ENCODE data around the gene NPPB.

NPPB gene

DNA sequence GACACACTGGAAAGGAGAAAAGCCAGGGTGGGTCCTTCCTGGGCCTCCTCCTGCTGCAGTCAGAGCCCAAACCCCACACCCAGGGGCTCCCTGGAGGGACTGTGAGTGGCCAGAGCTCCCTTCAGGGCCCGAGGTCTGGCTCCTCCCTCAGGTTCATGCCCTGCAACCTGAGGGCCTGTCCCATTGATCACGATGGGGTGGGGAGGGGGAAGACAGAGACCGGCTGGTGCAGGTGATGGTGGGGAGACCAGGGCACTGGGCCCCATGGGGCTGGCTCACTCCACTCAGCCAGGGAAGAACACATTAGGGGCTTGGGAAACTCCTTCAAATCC lies 30.1 kb upstream of the NPPB start:
- DNase-seq (ENCODE audit: extremely low spot score): no peak
- POLR2A ChIA-PET: no interaction called here
- CTCF ChIA-PET: interaction anchor here (1.1 kb wide), 1 partner anchor 51 kb away, joined by 4 read pairs; no protein-coding TSS in a partner anchor
- TF ChIP-seq LEF1 (IDR thresholded peaks at IDR 0.05; ENCODE audit: borderline replicate concordance): no peak
- no peak for TF ChIP-seq ZNF384 (IDR thresholded peaks at IDR 0.05)
- TF ChIP-seq FOXM1 (IDR thresholded peaks at IDR 0.05; ENCODE audit: borderline replicate concordance): no peak
- no peak for TF ChIP-seq SUZ12 (IDR thresholded peaks at IDR 0.05)
- no peak for TF ChIP-seq L3MBTL2 (conservative IDR thresholded peaks at IDR 0.05)
- no peak for TF ChIP-seq ELF4 (IDR thresholded peaks at IDR 0.05)
- TF ChIP-seq CTBP1 (IDR thresholded peaks at IDR 0.05; ENCODE audit: borderline replicate concordance): no peak
- TF ChIP-seq TARDBP (IDR thresholded peaks at IDR 0.05): no peak

DNA sequence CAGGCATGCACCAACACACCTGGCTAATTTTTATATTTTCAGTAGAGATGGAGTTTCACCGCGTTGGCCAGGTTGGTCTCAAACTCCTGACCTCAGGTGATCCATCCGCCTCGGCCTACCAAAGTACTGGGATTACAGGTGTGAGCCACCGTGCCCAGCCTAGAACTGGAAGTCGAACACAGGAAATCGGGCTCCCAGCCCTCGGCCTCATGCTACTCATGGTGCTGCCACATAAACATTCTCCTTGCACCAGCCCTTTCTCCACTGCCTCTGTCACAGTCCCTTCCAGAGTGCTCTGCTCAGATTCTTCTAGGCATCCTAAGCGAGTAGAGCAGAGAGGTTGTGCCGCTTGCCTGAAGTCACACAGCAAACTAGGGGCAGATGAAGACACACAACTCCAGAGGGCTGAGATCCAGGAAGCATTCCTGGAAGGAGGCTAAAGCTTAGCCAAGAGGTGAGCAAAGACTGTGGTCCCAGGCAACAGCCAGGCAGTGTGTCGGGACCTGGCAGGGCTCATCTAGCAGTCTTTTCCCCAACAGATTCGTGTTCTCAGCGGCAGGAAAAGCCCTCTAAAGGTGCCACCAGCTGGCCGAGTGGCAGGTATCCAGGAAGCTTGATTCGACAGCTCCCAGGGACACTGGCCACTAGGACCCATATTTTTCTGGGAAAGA lies 29.6 kb upstream of the NPPB start:
- CTCF ChIA-PET: interaction anchor here (1.1 kb wide), 1 partner anchor 50 kb away, joined by 4 read pairs; no protein-coding TSS in a partner anchor
- no peak for DNase-seq (ENCODE audit: extremely low spot score)
- POLR2A ChIA-PET: no interaction called here
- TF ChIP-seq LEF1 (IDR thresholded peaks at IDR 0.05; ENCODE audit: borderline replicate concordance): no peak
- TF ChIP-seq FOXK2 (IDR thresholded peaks at IDR 0.05): no peak
- no peak for TF ChIP-seq NFRKB (IDR thresholded peaks at IDR 0.05)
- no peak for TF ChIP-seq ELF4 (IDR thresholded peaks at IDR 0.05)

DNA sequence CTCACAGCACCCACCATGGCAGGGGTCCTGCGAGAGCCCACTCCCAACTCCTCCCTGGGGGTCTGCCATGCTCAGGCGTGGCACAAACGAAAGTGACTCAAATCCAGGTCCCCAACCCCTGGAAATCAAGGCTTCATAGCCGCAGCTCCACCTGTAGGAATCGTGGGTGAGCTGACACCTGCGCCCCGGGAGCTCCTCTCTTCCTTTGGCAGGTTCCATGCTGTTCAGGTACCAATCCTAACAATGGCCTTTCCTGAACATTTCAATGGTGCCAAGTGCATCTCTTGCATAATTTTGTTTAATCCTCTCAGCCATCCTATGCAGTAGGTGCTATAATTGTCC lies 28.9 kb upstream of the NPPB start:
- TF ChIP-seq HDGF (IDR thresholded peaks at IDR 0.05; ENCODE audit: borderline replicate concordance) (no peak), FOXM1 (IDR thresholded peaks at IDR 0.05; ENCODE audit: borderline replicate concordance) (no peak), FOXK2 (IDR thresholded peaks at IDR 0.05) (no peak), CTBP1 (IDR thresholded peaks at IDR 0.05; ENCODE audit: borderline replicate concordance) (no peak), SUZ12 (IDR thresholded peaks at IDR 0.05) (no peak), ELF4 (IDR thresholded peaks at IDR 0.05) (no peak), ARNT (IDR thresholded peaks at IDR 0.05) (no peak), NFRKB (IDR thresholded peaks at IDR 0.05) (no peak), L3MBTL2 (conservative IDR thresholded peaks at IDR 0.05) (no peak), ZNF384 (IDR thresholded peaks at IDR 0.05) (no peak), SP1 (IDR thresholded peaks at IDR 0.05) (no peak)
- TF ChIP-seq, protein P1, sequence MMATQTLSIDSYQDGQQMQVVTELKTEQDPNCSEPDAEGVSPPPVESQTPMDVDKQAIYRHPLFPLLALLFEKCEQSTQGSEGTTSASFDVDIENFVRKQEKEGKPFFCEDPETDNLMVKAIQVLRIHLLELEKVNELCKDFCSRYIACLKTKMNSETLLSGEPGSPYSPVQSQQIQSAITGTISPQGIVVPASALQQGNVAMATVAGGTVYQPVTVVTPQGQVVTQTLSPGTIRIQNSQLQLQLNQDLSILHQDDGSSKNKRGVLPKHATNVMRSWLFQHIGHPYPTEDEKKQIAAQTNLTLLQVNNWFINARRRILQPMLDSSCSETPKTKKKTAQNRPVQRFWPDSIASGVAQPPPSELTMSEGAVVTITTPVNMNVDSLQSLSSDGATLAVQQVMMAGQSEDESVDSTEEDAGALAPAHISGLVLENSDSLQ (IDR thresholded peaks at IDR 0.05): no peak
- no peak for DNase-seq (ENCODE audit: extremely low spot score)
- ChIA-PET CTCF (no interaction called here), POLR2A (interaction anchor here (0.8 to 2.7 kb wide), 2 partner anchors 21 to 91 kb away, joined by 4 to 16 read pairs; no protein-coding TSS in a partner anchor)

DNA sequence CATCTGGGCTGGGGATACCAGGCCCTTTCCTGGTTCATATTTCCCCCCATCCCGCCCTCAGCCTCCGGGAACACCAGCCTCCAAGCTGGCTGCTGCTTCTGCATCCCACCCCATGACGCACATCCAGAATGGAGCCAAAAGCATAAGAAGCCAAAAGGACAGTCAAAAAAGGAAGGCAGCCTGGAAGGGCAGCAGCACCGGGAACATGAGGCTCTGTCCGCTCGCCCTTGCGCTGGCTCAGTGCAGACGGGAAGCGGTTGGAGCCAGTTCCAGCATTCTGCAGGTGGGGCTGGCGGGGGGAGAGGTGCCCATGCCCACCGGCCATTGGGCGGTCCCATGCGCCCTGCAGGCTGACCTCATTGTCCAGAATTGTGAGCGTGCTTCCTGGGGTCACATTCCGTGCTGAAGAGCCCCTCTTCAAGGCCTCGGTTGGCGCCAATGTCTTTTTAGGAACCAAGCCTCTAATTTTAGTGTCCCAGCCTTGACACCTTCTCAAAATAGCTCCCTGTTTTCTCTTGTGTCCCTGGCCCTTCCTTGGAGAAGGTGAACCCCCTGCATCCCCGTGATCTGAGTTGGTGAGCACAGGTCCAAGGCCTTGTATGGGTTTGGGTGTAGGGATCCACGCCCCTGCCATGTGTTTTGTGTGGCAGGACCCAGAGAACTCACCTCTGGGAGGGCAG lies 28.4 kb upstream of the NPPB start:
- ChIA-PET POLR2A (interaction anchor here (0.8 to 2.7 kb wide), 2 partner anchors 21 to 91 kb away, joined by 4 to 16 read pairs; no protein-coding TSS in a partner anchor), CTCF (interaction anchor here (0.6 kb wide), 1 partner anchor 41 kb away, joined by 5 read pairs; no protein-coding TSS in a partner anchor)
- DNase-seq (ENCODE audit: extremely low spot score): no peak
- TF ChIP-seq SUZ12 (IDR thresholded peaks at IDR 0.05) (no peak), LEF1 (IDR thresholded peaks at IDR 0.05; ENCODE audit: borderline replicate concordance) (no peak), FOXM1 (IDR thresholded peaks at IDR 0.05; ENCODE audit: borderline replicate concordance) (no peak), ARNT (IDR thresholded peaks at IDR 0.05) (no peak), HDGF (IDR thresholded peaks at IDR 0.05; ENCODE audit: borderline replicate concordance) (no peak), SP1 (IDR thresholded peaks at IDR 0.05) (no peak), ZNF384 (IDR thresholded peaks at IDR 0.05) (no peak), BHLHE40 (IDR thresholded peaks at IDR 0.05; ENCODE audit: borderline replicate concordance) (no peak), FOXK2 (IDR thresholded peaks at IDR 0.05) (no peak), NFRKB (IDR thresholded peaks at IDR 0.05) (no peak), FOXA1 (IDR thresholded peaks at IDR 0.05) (no peak), ELF4 (IDR thresholded peaks at IDR 0.05) (no peak), L3MBTL2 (conservative IDR thresholded peaks at IDR 0.05) (no peak), TARDBP (IDR thresholded peaks at IDR 0.05) (no peak), CTBP1 (IDR thresholded peaks at IDR 0.05; ENCODE audit: borderline replicate concordance) (no peak)
- TF ChIP-seq, protein P1 (IDR thresholded peaks at IDR 0.05): no peak

DNA sequence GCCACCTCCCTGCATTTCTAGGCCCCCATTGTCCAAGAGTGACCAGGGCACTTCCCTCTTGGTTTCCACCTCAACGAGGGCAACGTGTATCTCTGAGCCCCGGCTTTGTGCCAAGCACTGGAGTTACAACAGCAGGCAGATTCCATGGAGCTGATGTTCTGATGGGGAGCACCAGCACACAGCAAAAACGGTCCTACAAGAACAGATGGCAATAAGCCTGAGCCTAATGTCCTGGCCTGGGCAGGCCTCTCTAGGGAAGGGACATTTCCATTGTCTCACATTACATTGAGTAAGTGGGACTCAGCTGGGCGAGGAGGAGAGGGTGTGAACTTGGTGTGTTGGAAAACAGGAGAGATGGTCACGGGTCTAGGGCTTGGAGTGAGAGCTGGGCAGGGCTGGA lies 27.2 kb upstream of the NPPB start:
- ChIA-PET POLR2A (interaction anchor here (2.7 kb wide), 1 partner anchor 23 kb away, joined by 16 read pairs; no protein-coding TSS in a partner anchor), CTCF (no interaction called here)
- no peak for DNase-seq (ENCODE audit: extremely low spot score)
- TF ChIP-seq CTBP1 (IDR thresholded peaks at IDR 0.05; ENCODE audit: borderline replicate concordance) (no peak), TARDBP (IDR thresholded peaks at IDR 0.05) (no peak), FOXM1 (IDR thresholded peaks at IDR 0.05; ENCODE audit: borderline replicate concordance) (no peak), HDGF (IDR thresholded peaks at IDR 0.05; ENCODE audit: borderline replicate concordance) (no peak), NFRKB (IDR thresholded peaks at IDR 0.05) (no peak), ZNF384 (IDR thresholded peaks at IDR 0.05) (no peak), SP1 (IDR thresholded peaks at IDR 0.05) (no peak), L3MBTL2 (conservative IDR thresholded peaks at IDR 0.05) (no peak), FOXK2 (IDR thresholded peaks at IDR 0.05) (no peak), FOXA1 (IDR thresholded peaks at IDR 0.05) (no peak), ARNT (IDR thresholded peaks at IDR 0.05) (no peak), ELF4 (IDR thresholded peaks at IDR 0.05) (no peak), BHLHE40 (IDR thresholded peaks at IDR 0.05; ENCODE audit: borderline replicate concordance) (no peak), LEF1 (IDR thresholded peaks at IDR 0.05; ENCODE audit: borderline replicate concordance) (no peak), SUZ12 (IDR thresholded peaks at IDR 0.05) (no peak)
- TF ChIP-seq, protein P1 (IDR thresholded peaks at IDR 0.05): no peak

All from HEK293T (cell line).